ENCODE results near the gene DRC3. TPM values are rescaled to one million over a fixed set of nuclear protein-coding genes. Genes with fewer than 3 reads are reported as not detected.

DRC3 gene
- total and polyA plus RNA-seq, 8 donors, result 2.1 to 19.3 (median 2.9) TPM

DNA sequence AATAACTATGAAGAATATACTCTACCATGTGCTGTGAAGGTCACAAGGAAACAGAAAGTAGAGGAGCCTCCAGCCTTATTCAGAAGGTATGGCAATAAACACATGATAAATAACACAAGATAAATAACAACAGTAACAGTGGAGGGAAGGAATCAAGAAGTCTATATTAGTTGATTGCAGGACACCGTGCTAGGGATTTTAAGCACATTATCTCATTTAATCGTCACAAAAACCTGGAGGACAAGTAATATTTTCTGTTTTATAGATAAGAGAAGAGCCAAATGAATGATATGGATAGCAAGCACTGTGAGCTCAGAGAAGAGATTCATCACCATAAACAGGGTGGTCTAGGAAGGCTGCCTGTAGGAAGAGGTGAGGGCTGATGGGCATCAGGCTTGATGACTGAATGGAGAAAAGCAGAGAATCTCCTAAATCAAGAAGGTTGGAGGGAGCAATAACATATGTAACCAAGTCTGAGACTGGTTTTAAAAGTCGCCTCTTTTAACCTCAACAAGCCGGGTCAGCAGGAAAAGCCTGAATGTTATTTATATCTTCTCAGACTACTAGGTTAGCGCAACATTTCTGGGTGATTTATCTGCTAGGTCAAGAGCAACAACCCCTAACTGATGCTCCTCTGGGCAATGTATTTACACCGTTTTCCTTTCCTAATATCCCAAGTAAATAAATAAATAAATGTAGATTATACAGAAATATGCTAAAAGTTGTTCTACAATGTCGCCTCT lies 8.8 kb upstream of the DRC3 start:
- TF ChIP-seq, protein P1, sequence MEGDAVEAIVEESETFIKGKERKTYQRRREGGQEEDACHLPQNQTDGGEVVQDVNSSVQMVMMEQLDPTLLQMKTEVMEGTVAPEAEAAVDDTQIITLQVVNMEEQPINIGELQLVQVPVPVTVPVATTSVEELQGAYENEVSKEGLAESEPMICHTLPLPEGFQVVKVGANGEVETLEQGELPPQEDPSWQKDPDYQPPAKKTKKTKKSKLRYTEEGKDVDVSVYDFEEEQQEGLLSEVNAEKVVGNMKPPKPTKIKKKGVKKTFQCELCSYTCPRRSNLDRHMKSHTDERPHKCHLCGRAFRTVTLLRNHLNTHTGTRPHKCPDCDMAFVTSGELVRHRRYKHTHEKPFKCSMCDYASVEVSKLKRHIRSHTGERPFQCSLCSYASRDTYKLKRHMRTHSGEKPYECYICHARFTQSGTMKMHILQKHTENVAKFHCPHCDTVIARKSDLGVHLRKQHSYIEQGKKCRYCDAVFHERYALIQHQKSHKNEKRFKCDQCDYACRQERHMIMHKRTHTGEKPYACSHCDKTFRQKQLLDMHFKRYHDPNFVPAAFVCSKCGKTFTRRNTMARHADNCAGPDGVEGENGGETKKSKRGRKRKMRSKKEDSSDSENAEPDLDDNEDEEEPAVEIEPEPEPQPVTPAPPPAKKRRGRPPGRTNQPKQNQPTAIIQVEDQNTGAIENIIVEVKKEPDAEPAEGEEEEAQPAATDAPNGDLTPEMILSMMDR (IDR thresholded peaks at IDR 0.05), result no peak
- no peak for ATAC-seq
- Histone ChIP-seq H3K4me1 (peaks cover 0 to 14% (median 14%) of the 10 kb centered on the region in 3 donors), H3K36me3 (no peaks in the 10 kb centered on the region), H3K9me3 (no peaks in the 10 kb centered on the region), H3K27ac (no peak overlapping the region), H3K4me3 (no peak overlapping the region), H3K27me3 (no peaks in the 10 kb centered on the region)
- FAIRE-seq, result no peak
- intact Hi-C loops (cut with DNase I), result no loop called here
- no peak for DNase-seq
- 79 to 81% methylated on average over 7 of the region's 7 CpGs for WGBS, 2 donors

DNA sequence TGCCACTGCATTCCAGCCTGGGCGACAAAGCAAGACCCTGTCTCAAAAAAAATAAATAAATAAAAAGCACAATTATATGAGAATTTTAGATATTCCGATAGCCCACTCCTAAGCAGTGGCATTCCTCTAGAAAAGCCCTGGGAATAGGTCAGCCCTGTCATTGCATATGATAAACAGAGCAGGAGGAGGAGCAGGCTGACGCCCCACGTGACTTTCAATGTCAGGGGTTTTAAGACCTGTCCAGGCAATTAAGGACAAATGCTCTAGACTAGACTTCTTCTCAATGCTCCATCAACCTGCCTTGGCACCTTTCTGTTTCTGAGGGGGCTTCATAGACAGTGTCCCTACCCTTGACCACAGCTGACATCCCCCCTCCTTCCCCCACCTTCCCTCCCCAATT lies 8.0 kb upstream of the DRC3 start:
- Histone ChIP-seq H3K36me3 (no peaks in the 10 kb centered on the region), H3K4me3 (no peak overlapping the region), H3K27ac (no peak overlapping the region), H3K4me1 (peaks cover 0 to 6% (median 6%) of the 10 kb centered on the region in 3 donors), H3K9me3 (no peaks in the 10 kb centered on the region), H3K27me3 (no peaks in the 10 kb centered on the region)
- no peak for ATAC-seq
- FAIRE-seq, result no peak
- WGBS, 2 donors, result 73 to 78% methylated on average over 4 of the region's 4 CpGs
- TF ChIP-seq, protein P1 (IDR thresholded peaks at IDR 0.05), result no peak
- DNase-seq, result no peak
- intact Hi-C loops (cut with DNase I), result no loop called here

DNA sequence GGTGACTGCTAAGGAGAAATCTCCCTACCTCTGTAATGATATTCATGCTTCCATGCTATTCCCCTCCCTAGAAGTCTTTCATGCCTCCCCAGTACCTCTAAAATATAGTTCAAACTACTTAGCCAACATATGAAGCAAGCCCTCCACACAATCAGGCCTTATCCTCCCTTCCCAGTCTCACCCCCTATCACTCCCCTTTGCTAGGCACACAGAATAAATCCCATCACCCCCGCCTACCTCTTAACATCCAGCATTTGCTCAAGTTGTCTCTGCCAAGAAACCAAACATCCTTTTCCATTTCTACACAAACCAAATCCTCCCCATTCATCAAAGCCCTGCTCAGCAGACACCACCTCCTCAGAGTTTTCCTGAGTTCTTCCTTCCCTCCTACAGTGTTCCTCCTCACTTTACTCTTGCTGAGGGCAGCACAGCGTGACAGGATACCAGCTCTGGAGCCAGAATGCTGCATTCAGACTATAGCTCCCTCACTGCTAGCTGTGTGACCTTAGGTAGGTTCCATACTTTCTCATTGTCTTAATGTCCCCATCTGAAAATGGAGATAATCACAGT lies 7.4 kb upstream of the DRC3 start:
- no peak overlapping the region for H3K4me3 ChIP-seq
- ATAC-seq (no peak), DNase-seq (no peak), FAIRE-seq (no peak)
- H3K27me3 ChIP-seq, result no peaks in the 10 kb centered on the region
- intact Hi-C loops (cut with DNase I), result no loop called here
- no peaks in the 10 kb centered on the region for H3K36me3 ChIP-seq
- TF ChIP-seq, protein P1 (IDR thresholded peaks at IDR 0.05), result no peak
- WGBS, 2 donors, result 94 to 96% methylated on average over 2 of the region's 2 CpGs
- peaks cover 0 to 4% (median under 1%) of the 10 kb centered on the region in 3 donors for H3K4me1 ChIP-seq
- no peak overlapping the region for H3K27ac ChIP-seq
- no peaks in the 10 kb centered on the region for H3K9me3 ChIP-seq

DNA sequence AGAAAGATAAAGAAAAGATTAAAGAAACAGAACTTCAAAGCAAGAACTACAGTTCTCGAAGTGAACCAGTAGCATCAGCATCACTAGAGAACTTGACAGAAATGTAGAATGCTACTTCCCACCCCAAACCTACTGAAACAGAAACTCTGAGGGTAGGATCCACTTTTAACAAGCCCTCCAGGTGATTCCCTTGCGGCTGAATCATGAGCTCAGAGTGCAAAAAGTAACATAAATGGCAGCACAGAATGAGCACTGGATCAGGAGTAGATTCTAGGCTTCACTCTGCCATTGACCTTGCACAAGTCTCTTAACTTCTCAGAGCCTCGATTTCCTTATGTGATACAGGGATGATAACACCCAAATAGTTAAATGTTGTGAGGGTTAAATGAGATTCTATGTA lies 6.3 kb upstream of the DRC3 start:
- Histone ChIP-seq H3K27me3 (no peaks in the 10 kb centered on the region), H3K9me3 (no peaks in the 10 kb centered on the region), H3K4me3 (no peak overlapping the region), H3K4me1 (peaks cover 5 to 13% (median 11%) of the 10 kb centered on the region in 3 donors), H3K27ac (no peak overlapping the region), H3K36me3 (no peaks in the 10 kb centered on the region)
- 56 to 59% methylated on average over 3 of the region's 3 CpGs for WGBS, 2 donors
- DNase-seq (no peak), FAIRE-seq (no peak), ATAC-seq (no peak)
- TF ChIP-seq, protein P1 (IDR thresholded peaks at IDR 0.05), result no peak
- intact Hi-C loops (cut with DNase I), result no loop called here
